WERI-Rb-1 (cell line): ENCODE data around the gene EVC2.

ENCODE experiments used
- DNase-seq: peaks from one replicate; pipeline ENCODE4 v3.0.0-alpha.2; 2020
- H3K27ac ChIP-seq: fragments of 250-450 bp; sonication (Bioruptor Pico); 2 replicates; pipeline ENCODE4 v1.5.1; 2020; ENCODE audit warnings: mild to moderate bottlenecking, moderate library complexity
- H3K27me3 ChIP-seq: fragments of 250-450 bp; sonication (Bioruptor Pico); 2 replicates; pipeline ENCODE4 v1.5.1; 2021; ENCODE audit warnings: mild to moderate bottlenecking, low read depth, moderate library complexity; ENCODE audit not compliant: insufficient read depth, severe bottlenecking
- H3K36me3 ChIP-seq: fragments of 250-450 bp; sonication (Bioruptor Pico); 2 replicates; pipeline ENCODE4 v1.5.1; 2020; ENCODE audit warnings: mild to moderate bottlenecking, moderate library complexity
- H3K4me3 ChIP-seq: 2 replicates; pipeline ENCODE4 v1.5.1; 2011; ENCODE audit warnings: low read depth, mild to moderate bottlenecking, control low read depth, low read length
- H3K9me3 ChIP-seq: fragments of 250-450 bp; sonication (Bioruptor Pico); 2 replicates; pipeline ENCODE4 v1.5.1; 2021; ENCODE audit warnings: mild to moderate bottlenecking, moderate library complexity; ENCODE audit not compliant: severe bottlenecking
- CTCF ChIP-seq: IDR thresholded peaks from 2 replicates; pipeline ENCODE4 v1.5.1; 2011; ENCODE audit warnings: low read depth, mild to moderate bottlenecking, control low read depth, inconsistent platforms, low read length

The EVC2 gene

DNA sequence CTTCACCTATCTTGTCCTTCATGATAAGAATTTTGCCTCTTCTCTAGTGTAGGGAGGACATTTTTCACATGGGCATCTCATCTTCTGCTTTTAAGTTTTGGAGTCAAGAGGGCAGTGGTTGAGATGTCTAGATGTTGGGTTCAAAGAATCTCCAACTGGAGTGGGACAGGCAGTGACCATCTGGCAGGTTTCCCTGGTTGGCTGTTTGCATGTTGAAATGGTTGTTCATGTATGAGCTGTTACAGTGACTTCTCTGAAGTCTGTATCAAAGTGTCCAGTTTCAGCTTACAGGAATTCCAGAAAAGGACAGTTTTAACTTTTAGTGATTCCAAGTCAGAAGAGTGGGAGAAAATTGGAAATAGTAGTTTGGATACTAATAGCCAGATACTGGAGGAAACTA, 192.7 kb downstream of the EVC2 start:
- TF ChIP-seq CTCF: no peak
- H3K27me3 ChIP-seq: no peaks in the 10 kb centered on the region
- H3K9me3 ChIP-seq: no peaks in the 10 kb centered on the region
- no peak overlapping the region for H3K4me3 ChIP-seq
- H3K36me3 ChIP-seq: no peaks in the 10 kb centered on the region
- DNase-seq: no peak
- H3K27ac ChIP-seq: no peak overlapping the region
